WTC11 (cell line): Measurements from ENCODE around the gene PDE4A. TPM values are rescaled to one million over a fixed set of nuclear protein-coding genes. Genes with fewer than 3 reads are reported as not detected.

Experiments used
- ATAC-seq: fragments of 200-7000 bp; cut with Tn5 transposase; 2 replicates; pipeline ENCODE4 v1.10.0; 2021; ENCODE audit warnings: mild to moderate bottlenecking, moderate library complexity
- CTCF ChIA-PET: fragments of 300-600 bp; sonication (Branson Sonifier 250); formaldehyde crosslinking; loops from one replicate; lab custom pipeline; 2021; ENCODE audit warnings: antibody characterized with exemption; lab: Charles Lee
- POLR2A ChIA-PET: fragments of 350-600 bp; sonication (Branson Sonifier 250); formaldehyde crosslinking; loops from one replicate; lab custom pipeline; 2021; ENCODE audit warnings: antibody characterized with exemption; lab: Charles Lee
- DNase-seq: peaks from one replicate; pipeline ENCODE4 v3.0.0; 2021; ENCODE audit warnings: low spot score
- H3K27ac Mint-ChIP-seq: 2 replicates; pipeline ENCODE4 v1.8.0; 2021; ENCODE audit warnings: mixed read lengths
- H3K27me3 Mint-ChIP-seq: 2 replicates; pipeline ENCODE4 v1.8.0; 2021; ENCODE audit warnings: low read depth, mild to moderate bottlenecking, moderate library complexity, mixed read lengths
- H3K36me3 Mint-ChIP-seq: 2 replicates; pipeline ENCODE4 v1.8.0; 2021; ENCODE audit warnings: mixed read lengths
- H3K4me1 Mint-ChIP-seq: 2 replicates; pipeline ENCODE4 v1.8.0; 2022; ENCODE audit warnings: mixed read lengths
- H3K4me3 Mint-ChIP-seq: 2 replicates; pipeline ENCODE4 v1.8.0; 2021; ENCODE audit warnings: mild to moderate bottlenecking, moderate library complexity, mixed read lengths
- H3K9me3 Mint-ChIP-seq: 2 replicates; pipeline ENCODE4 v1.8.0; 2021; ENCODE audit warnings: mixed read lengths
- ETV6 ChIP-seq: sonication (generic); formaldehyde crosslinking; IDR thresholded peaks from 2 replicates; pipeline ENCODE4 v1.8.1; 2022; ENCODE audit warnings: mild to moderate bottlenecking, missing genetic modification reagents
- FOXJ3 ChIP-seq: sonication (generic); formaldehyde crosslinking; IDR thresholded peaks from 2 replicates; pipeline ENCODE4 v1.9.0; 2021; ENCODE audit warnings: missing genetic modification reagents, mild to moderate bottlenecking, borderline replicate concordance
- FOXK1 ChIP-seq: sonication (generic); formaldehyde crosslinking; IDR thresholded peaks from 2 replicates; pipeline ENCODE4 v1.8.0; 2022; ENCODE audit warnings: mild to moderate bottlenecking, moderate library complexity, missing genetic modification reagents
- FOXP1 ChIP-seq: sonication (generic); formaldehyde crosslinking; IDR thresholded peaks from 2 replicates; pipeline ENCODE4 v1.8.0; 2022; ENCODE audit warnings: missing genetic modification reagents, mild to moderate bottlenecking, moderate library complexity, borderline replicate concordance
- GTF2I ChIP-seq: fragments of 250-450 bp; sonication (Bioruptor Pico); conservative IDR thresholded peaks from 2 replicates; pipeline ENCODE4 v1.4.0; 2021; ENCODE audit warnings: mild to moderate bottlenecking
- IRF2 ChIP-seq: sonication (generic); formaldehyde crosslinking; IDR thresholded peaks from 2 replicates; pipeline ENCODE4 v1.8.0; 2022; ENCODE audit warnings: low read depth, missing genetic modification reagents, borderline replicate concordance
- NFATC4 ChIP-seq: fragments of 250-450 bp; sonication (Bioruptor Pico); IDR thresholded peaks from 2 replicates; pipeline ENCODE4 v1.9.0; 2021; ENCODE audit warnings: mild to moderate bottlenecking
- PRRX2 ChIP-seq: fragments of 250-450 bp; sonication (Bioruptor Pico); IDR thresholded peaks from 2 replicates; pipeline ENCODE4 v1.8.0; 2021; ENCODE audit warnings: mild to moderate bottlenecking
- RELA ChIP-seq: sonication (generic); formaldehyde crosslinking; IDR thresholded peaks from 2 replicates; pipeline ENCODE4 v1.8.1; 2022; ENCODE audit warnings: missing genetic modification reagents, mild to moderate bottlenecking, borderline replicate concordance
- TEAD4 ChIP-seq: sonication (generic); formaldehyde crosslinking; IDR thresholded peaks from 2 replicates; pipeline ENCODE4 v1.8.0; 2022; ENCODE audit warnings: mild to moderate bottlenecking, missing genetic modification reagents
- ZNF138 ChIP-seq: sonication (generic); formaldehyde crosslinking; conservative IDR thresholded peaks from 2 replicates; pipeline ENCODE4 v1.8.1; 2022; ENCODE audit warnings: mild to moderate bottlenecking, moderate library complexity, missing genetic modification reagents
- ZNF396 ChIP-seq: fragments of 250-450 bp; sonication (Bioruptor Pico); IDR thresholded peaks from 2 replicates; pipeline ENCODE4 v1.8.0; 2021; ENCODE audit warnings: mild to moderate bottlenecking, moderate library complexity, borderline replicate concordance
- total RNA-seq: library from RNA; stranded (reverse); gene quantifications from 3 replicates; pipeline ENCODE4 v1.2.3, GENCODE V29; 2021
- TF ChIP-seq, protein P1 (sequence below): sonication (generic); formaldehyde crosslinking; IDR thresholded peaks from 2 replicates; pipeline ENCODE4 v1.8.0; 2022; ENCODE audit warnings: mild to moderate bottlenecking, missing genetic modification reagents
- TF ChIP-seq, protein P2 (sequence below): sonication (generic); formaldehyde crosslinking; IDR thresholded peaks from 2 replicates; pipeline ENCODE4 v1.8.0; 2022; ENCODE audit warnings: missing genetic modification reagents
- TF ChIP-seq, protein P3 (sequence below): sonication (generic); formaldehyde crosslinking; IDR thresholded peaks from 2 replicates; pipeline ENCODE4 v1.8.0; 2022; ENCODE audit warnings: mild to moderate bottlenecking, missing genetic modification reagents
- TF ChIP-seq, protein P4 (sequence below): sonication (generic); formaldehyde crosslinking; IDR thresholded peaks from 2 replicates; pipeline ENCODE4 v1.8.1; 2022; ENCODE audit warnings: low read depth, mild to moderate bottlenecking, moderate library complexity, missing genetic modification reagents, borderline replicate concordance
- TF ChIP-seq, protein P5 (sequence below): fragments of 250-450 bp; sonication (Bioruptor Pico); conservative IDR thresholded peaks from 2 replicates; pipeline ENCODE4 v1.9.0; 2021; ENCODE audit warnings: mild to moderate bottlenecking
- TF ChIP-seq, protein P6 (sequence below): sonication (generic); formaldehyde crosslinking; IDR thresholded peaks from 2 replicates; pipeline ENCODE4 v1.8.1; 2022; ENCODE audit warnings: low read depth, missing genetic modification reagents, borderline replicate concordance

PDE4A gene
- total RNA-seq, 1 experiment from 2014 or later = 5.9 TPM

DNA sequence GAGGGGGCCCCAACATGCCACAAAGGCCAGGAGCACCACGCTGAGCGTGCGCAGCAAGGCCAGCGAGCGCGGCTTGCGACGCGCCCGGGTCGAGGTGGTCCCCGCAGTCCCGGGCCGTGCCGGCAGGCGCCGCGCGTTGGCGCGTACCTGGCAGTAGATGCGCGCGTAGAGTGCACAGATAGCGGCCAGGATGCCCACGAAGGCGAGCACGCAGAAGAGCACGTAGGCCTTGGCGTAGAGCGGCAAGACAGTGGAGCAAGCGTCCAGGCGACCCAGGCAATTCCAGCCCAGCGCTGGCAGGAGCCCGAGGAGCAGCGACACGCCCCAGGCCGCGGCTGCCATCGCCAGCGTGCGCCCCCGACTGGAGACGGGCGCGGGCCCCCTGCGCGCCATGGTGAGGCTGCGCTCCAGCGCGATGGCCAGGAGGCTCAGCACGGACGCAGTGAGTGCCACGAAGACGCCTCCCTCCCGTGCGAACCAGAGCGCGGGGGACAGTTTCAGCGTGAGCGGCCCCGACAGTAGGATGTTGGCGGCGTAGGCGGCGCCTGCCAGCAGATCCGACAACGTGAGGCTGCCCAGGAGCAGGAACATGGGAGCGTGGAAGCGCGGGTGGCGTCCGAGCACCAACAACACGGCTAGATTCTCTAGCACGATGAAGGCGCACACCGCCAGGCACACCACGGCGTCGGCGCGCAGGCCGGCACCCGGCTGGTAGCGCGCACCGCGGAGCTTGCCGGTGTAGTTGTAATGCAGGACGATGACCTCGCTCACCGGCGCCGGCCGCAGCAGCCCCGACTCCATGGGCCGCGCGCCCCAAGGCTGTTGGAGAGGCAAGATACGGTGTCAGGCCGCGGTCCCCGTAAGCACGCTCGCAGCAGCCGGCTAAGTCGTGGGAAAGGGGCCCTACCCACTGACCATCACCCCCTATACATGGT is 94.1 kb downstream of the PDE4A start (continued):
- TF ChIP-seq FOXK1 (no peak; the same call in 1 of the 2 replicates), TEAD4 (no peak)
- TF ChIP-seq, protein P1, sequence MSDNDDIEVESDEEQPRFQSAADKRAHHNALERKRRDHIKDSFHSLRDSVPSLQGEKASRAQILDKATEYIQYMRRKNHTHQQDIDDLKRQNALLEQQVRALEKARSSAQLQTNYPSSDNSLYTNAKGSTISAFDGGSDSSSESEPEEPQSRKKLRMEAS (CRISPR knock-in tag) = peak; percentile 90

DNA sequence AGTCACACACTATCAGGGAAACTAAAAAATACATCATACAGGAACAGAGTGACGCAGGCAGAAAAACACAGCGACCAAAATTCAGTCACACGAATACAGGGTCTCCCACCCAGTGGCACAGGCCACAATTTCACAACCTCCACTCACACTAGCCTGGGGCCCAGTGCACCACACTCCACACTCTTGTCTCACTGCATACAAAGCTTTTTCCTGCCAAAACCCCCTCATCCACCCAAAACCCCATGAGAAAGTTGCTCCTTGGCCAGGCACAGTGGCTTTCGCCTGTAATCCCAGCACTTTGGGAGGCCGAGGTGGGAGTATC is 95.7 kb downstream of the PDE4A start:
- Mint-ChIP-seq H3K27ac (no peak overlapping the region), H3K4me1 (peaks cover 35% of the 10 kb centered on the region), H3K4me3 (peak overlapping the region; percentile 71), H3K9me3 (no peaks in the 10 kb centered on the region), H3K36me3 (peaks cover 8% of the 10 kb centered on the region; the same call in 1 of the 2 replicates), H3K27me3 (peaks cover 79% of the 10 kb centered on the region)
- ATAC-seq (no peak), DNase-seq (no peak)
- ChIA-PET POLR2A (interaction anchor here (0.7 kb wide), 1 partner anchor 22 kb away, joined by 4 read pairs; no protein-coding TSS in a partner anchor), CTCF (interaction anchor here (1.2 to 3.3 kb wide), 5 partner anchors 8 to 184 kb away, joined by 3 to 19 read pairs (median 4); partner anchors contain the start of gene QTRT1)
- no peak for TF ChIP-seq ZNF396 (CRISPR knock-in tag)
- TF ChIP-seq, protein P2, sequence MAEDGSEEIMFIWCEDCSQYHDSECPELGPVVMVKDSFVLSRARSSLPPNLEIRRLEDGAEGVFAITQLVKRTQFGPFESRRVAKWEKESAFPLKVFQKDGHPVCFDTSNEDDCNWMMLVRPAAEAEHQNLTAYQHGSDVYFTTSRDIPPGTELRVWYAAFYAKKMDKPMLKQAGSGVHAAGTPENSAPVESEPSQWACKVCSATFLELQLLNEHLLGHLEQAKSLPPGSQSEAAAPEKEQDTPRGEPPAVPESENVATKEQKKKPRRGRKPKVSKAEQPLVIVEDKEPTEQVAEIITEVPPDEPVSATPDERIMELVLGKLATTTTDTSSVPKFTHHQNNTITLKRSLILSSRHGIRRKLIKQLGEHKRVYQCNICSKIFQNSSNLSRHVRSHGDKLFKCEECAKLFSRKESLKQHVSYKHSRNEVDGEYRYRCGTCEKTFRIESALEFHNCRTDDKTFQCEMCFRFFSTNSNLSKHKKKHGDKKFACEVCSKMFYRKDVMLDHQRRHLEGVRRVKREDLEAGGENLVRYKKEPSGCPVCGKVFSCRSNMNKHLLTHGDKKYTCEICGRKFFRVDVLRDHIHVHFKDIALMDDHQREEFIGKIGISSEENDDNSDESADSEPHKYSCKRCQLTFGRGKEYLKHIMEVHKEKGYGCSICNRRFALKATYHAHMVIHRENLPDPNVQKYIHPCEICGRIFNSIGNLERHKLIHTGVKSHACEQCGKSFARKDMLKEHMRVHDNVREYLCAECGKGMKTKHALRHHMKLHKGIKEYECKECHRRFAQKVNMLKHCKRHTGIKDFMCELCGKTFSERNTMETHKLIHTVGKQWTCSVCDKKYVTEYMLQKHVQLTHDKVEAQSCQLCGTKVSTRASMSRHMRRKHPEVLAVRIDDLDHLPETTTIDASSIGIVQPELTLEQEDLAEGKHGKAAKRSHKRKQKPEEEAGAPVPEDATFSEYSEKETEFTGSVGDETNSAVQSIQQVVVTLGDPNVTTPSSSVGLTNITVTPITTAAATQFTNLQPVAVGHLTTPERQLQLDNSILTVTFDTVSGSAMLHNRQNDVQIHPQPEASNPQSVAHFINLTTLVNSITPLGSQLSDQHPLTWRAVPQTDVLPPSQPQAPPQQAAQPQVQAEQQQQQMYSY (CRISPR knock-in tag) = no peak
- no peak for TF ChIP-seq NFATC4 (CRISPR knock-in tag)

DNA sequence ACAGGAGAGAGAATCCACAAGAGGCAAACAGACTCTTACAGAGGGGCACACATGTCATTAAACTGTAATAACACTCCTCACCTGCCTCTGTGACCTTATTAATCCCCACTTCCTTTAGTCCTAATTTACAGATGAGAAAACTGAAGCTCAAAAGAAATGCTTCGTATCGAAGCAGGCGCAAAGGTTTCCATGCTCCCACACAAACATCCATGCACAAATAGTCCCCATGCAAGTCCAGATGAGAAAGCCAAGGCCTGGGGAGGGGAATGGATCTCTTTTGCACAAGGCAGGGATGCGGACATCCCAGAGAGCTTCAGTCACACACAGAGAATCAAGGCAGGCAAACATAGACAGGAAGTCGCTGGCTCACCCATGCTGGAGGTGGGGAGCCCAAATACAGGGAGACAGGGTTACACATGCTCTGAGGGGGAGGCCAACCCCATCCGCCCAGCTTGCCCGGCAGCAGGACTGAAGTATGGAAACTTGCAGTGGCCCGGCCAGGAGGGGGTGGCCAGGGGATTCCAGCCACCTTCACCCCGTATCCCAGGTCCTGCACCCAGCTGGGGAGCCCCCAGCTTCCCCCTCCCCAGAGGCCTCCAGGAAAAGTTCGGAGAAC is 96.4 kb downstream of the PDE4A start:
- ATAC-seq (no peak), DNase-seq (no peak)
- Mint-ChIP-seq H3K4me1 (peaks cover 35% of the 10 kb centered on the region), H3K36me3 (peaks cover 8% of the 10 kb centered on the region; the same call in 1 of the 2 replicates), H3K9me3 (no peaks in the 10 kb centered on the region), H3K27ac (no peak overlapping the region), H3K27me3 (peaks cover 79% of the 10 kb centered on the region), H3K4me3 (peak overlapping the region; percentile 71)
- POLR2A ChIA-PET = no interaction called here
- CTCF ChIA-PET = interaction anchor here (1.2 to 4.4 kb wide), 9 partner anchors 9 to 184 kb away, joined by 3 to 19 read pairs (median 5); partner anchors contain the start of gene QTRT1
- no peak for TF ChIP-seq GTF2I (CRISPR knock-in tag)
- TF ChIP-seq, protein P3, sequence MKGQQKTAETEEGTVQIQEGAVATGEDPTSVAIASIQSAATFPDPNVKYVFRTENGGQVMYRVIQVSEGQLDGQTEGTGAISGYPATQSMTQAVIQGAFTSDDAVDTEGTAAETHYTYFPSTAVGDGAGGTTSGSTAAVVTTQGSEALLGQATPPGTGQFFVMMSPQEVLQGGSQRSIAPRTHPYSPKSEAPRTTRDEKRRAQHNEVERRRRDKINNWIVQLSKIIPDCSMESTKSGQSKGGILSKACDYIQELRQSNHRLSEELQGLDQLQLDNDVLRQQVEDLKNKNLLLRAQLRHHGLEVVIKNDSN = no peak
- no peak for TF ChIP-seq FOXJ3 (CRISPR knock-in tag)
- TF ChIP-seq RELA (CRISPR knock-in tag) = no peak
- TF ChIP-seq FOXP1 (CRISPR knock-in tag) = no peak
- TF ChIP-seq NFATC4 (CRISPR knock-in tag) = no peak
- TF ChIP-seq, protein P4, sequence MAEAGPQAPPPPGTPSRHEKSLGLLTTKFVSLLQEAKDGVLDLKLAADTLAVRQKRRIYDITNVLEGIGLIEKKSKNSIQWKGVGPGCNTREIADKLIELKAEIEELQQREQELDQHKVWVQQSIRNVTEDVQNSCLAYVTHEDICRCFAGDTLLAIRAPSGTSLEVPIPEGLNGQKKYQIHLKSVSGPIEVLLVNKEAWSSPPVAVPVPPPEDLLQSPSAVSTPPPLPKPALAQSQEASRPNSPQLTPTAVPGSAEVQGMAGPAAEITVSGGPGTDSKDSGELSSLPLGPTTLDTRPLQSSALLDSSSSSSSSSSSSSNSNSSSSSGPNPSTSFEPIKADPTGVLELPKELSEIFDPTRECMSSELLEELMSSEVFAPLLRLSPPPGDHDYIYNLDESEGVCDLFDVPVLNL (CRISPR knock-in tag) = no peak
- TF ChIP-seq ETV6 (CRISPR knock-in tag) = no peak
- TF ChIP-seq IRF2 (CRISPR knock-in tag) = no peak
- no peak for TF ChIP-seq TEAD4
- no peak for TF ChIP-seq ZNF138 (CRISPR knock-in tag)
- TF ChIP-seq, protein P5, sequence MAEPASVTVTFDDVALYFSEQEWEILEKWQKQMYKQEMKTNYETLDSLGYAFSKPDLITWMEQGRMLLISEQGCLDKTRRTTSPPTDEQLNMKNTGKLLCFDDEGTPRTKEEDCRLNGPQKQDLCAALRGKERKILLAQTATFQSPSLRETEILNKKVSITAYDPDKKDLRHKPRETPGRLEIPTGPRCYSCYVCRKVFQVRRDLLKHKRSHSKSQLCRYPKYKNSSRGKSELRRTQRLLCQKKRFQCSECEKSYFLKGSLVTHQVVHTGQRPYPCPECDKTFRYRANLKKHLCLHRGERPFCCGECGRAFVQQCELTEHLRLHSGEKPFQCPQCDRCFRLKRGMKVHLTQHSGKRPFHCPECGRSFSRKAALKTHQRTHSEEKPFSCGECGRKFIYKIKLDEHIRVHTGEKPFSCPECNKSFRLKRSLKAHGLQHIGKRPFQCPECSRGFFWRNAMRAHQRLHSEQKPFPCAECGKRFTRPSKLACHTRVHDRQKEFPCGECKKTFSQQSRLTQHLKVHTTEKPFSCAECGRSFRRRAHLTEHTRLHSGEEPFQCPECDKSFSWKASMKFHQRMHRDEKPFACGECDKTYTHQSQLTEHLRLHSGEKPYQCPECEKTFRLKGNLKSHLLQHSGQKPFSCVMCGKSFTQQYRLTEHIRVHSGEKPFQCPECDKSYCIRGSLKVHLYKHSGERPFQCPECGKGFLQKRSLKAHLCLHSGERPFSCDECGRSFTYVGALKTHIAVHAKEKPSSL = no peak
- TF ChIP-seq, protein P6, sequence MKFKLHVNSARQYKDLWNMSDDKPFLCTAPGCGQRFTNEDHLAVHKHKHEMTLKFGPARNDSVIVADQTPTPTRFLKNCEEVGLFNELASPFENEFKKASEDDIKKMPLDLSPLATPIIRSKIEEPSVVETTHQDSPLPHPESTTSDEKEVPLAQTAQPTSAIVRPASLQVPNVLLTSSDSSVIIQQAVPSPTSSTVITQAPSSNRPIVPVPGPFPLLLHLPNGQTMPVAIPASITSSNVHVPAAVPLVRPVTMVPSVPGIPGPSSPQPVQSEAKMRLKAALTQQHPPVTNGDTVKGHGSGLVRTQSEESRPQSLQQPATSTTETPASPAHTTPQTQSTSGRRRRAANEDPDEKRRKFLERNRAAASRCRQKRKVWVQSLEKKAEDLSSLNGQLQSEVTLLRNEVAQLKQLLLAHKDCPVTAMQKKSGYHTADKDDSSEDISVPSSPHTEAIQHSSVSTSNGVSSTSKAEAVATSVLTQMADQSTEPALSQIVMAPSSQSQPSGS (CRISPR knock-in tag) = no peak
- TF ChIP-seq PRRX2 (CRISPR knock-in tag) = no peak
